Thoracic aorta (tissue), 2 donors: ENCODE data around the gene RELL2. TPM values are rescaled to one million over a fixed set of nuclear protein-coding genes. Genes with fewer than 3 reads are reported as not detected.

Source experiments
- ATAC-seq: fragments of 150-250 bp; one replicate; pipeline ENCODE4 v1.8.0; 2017; ENCODE audit warnings: low read depth; ENCODE audit not compliant: insufficient number of reproducible peaks, low FRiP score
- DNase-seq: peaks from one replicate; pipeline ENCODE4 v3.0.0-alpha.2; 2020; ENCODE audit warnings: low spot score
- H3K27ac ChIP-seq, 2 donors: fragments of 200-600 bp; sonication (generic); 1 replicate in 1 of 2; 2 replicates in 1 of 2; pipeline ENCODE4 v1.5.1; 2016; ENCODE audit warnings: mild to moderate bottlenecking in 2 of 2, moderate library complexity in 2 of 2
- H3K27me3 ChIP-seq: fragments of 200-600 bp; sonication (generic); replicated peaks from 2 replicates; pipeline ENCODE4 v1.6.0; 2016; ENCODE audit warnings: mild to moderate bottlenecking; ENCODE audit not compliant: insufficient read depth
- H3K36me3 ChIP-seq: fragments of 200-600 bp; sonication (generic); one replicate; pipeline ENCODE4 v1.5.1; 2016
- H3K4me1 ChIP-seq, 2 donors: fragments of 200-600 bp; sonication (generic); 1 replicate in 1 of 2; 2 replicates in 1 of 2; pipeline versions ENCODE4 v1.5.1 to v1.6.0; 2016; ENCODE audit warnings: low read depth in 2 of 2, mild to moderate bottlenecking in 1 of 2; ENCODE audit not compliant: control insufficient read depth in 1 of 2
- H3K4me3 ChIP-seq: fragments of 200-600 bp; sonication (generic); 2 replicates; pipeline ENCODE4 v1.5.1; 2016; ENCODE audit warnings: mild to moderate bottlenecking
- H3K9me3 ChIP-seq: fragments of 200-600 bp; sonication (generic); 2 replicates; pipeline ENCODE4 v1.5.1; 2016
- CTCF ChIP-seq: fragments of 200-600 bp; sonication (generic); IDR thresholded peaks from one replicate; pipeline ENCODE4 v1.5.1; 2019; ENCODE audit warnings: antibody characterized with exemption
- total RNA-seq, 2 donors: library from RNA; depleted of rRNA; stranded (reverse); fragments of >200 nt; gene quantifications; one replicate each; pipeline versions ENCODE4 v1.1.0 to v1.2.3, GENCODE V29; 2016

RELL2 gene
- total RNA-seq, 2 donors from 2014 or later, result 1.6 to 3.2 TPM

- Histone ChIP-seq H3K36me3 (no peaks in the 10 kb centered on the region), H3K4me3 (no peak overlapping the region), H3K27ac (no peak overlapping the region), H3K27me3 (no peaks in the 10 kb centered on the region), H3K4me1 (peaks cover 4 to 31% of the 10 kb centered on the region in 2 donors), H3K9me3 (no peaks in the 10 kb centered on the region)
- no peak for DNase-seq
- no peak for TF ChIP-seq CTCF
- no peak for ATAC-seq
Measured at GRCh38 chr5:141680178-141680577, 43.4 kb downstream of the RELL2 start.

GRCh38 chr5:141680751-141681201, 44.0 kb downstream of the RELL2 start:
- Histone ChIP-seq H3K36me3 (no peaks in the 10 kb centered on the region), H3K27ac (peak overlapping the region; percentile 39 to 71), H3K4me1 (peaks cover 4 to 31% of the 10 kb centered on the region in 2 donors), H3K4me3 (peak overlapping the region; percentile 68), H3K9me3 (no peaks in the 10 kb centered on the region), H3K27me3 (no peaks in the 10 kb centered on the region)
- DNase-seq (no peak), ATAC-seq (no peak)
- no peak for TF ChIP-seq CTCF

DNA sequence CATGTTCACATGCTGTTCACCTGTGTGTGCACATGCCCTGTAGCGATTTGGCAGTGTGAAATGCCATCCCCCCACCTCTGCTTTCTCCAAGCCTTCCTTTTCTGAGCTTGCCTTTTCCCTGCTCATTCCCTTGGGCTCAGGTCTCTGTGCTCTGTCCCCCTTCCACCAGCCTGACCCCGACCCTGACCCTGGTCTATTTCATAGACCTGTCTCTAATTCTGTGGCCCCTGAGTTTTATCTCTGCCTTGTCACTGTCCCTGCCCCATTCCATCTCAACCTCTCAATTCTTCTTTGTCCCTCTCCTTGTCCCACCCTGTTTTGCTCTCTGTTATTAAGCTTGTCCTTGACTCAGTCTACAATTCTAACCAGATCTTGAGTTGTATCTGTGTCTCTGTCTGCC, 44.5 kb downstream of the RELL2 start:
- Histone ChIP-seq H3K4me3 (peak overlapping the region; percentile 68), H3K4me1 (peaks cover 4 to 31% of the 10 kb centered on the region in 2 donors), H3K27ac (peak overlapping the region; percentile 39 to 71), H3K36me3 (no peaks in the 10 kb centered on the region), H3K27me3 (no peaks in the 10 kb centered on the region), H3K9me3 (no peaks in the 10 kb centered on the region)
- no peak for DNase-seq
- no peak for ATAC-seq
- TF ChIP-seq CTCF, result no peak

DNA sequence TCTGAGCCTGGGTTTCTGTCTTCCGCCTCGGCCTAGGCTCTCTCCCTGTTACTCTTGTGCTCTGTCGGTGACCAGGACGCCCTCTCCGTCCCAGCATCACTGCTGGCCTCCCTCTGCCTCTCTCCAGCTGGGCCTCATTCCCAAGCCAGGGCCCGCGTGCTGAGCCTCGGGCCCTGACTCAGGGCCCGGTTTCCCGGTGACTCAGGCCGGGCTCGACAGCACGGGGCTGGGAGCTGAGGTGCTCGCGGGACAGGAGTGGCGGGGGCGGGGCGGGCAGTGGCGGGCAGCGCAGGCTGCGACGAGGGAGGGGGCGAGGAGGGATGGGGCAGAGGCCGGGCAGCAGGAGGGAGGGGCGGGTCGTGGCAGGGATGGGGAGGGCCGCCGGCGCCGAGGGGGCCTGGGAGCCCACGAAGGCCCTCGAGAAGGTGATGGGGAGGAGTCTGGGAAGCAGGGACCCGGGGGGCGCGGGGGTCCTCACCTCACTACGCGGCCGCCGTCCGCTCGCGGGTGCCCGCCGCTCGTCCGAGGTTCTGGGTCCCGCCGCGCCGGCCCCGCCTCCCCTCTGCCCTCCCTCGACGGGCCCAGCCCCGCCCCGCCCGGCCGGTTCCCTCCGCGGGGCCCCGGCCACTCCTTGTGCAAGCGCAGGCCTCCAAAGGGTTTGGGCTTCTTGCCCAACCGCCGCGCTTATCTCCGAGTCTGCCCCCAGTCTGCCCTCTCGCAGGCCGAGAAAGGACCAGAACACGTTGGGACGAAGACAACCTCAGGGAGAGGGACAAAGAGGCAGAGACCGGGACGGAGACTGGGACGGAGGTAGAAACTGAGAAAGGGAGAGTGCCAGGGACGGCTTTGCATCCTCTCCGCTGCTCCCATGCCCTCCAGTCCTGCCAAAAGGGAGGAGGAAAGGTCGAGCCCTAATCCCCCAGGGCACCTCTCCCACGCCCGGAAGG, 45.2 kb downstream of the RELL2 start, which contains the start of gene ARAP3:
Gene ARAP3, minus strand, starts transcription at position 536 of the 947 bp plus-strand sequence. CDS start 1,744 bp downstream, outside the sequence.
- H3K4me1 ChIP-seq, result peaks cover 4 to 31% of the 10 kb centered on the region in 2 donors
- peak within 1 kb of the TSS; percentile 68 for H3K4me3 ChIP-seq
- no peaks in the 10 kb centered on the region for H3K27me3 ChIP-seq
- H3K27ac ChIP-seq, result peak within 1 kb of the TSS; percentile 39 to 71
- no peaks in the 10 kb centered on the region for H3K36me3 ChIP-seq
- ATAC-seq (peak; percentile 73), DNase-seq (peak; percentile 65)
- TF ChIP-seq CTCF, result no peak
- H3K9me3 ChIP-seq, result no peaks in the 10 kb centered on the region

- Histone ChIP-seq H3K36me3 (no peaks in the 10 kb centered on the region), H3K27ac (no peak overlapping the region), H3K27me3 (no peaks in the 10 kb centered on the region), H3K4me1 (peaks cover 4 to 31% of the 10 kb centered on the region in 2 donors), H3K9me3 (no peaks in the 10 kb centered on the region), H3K4me3 (no peak overlapping the region)
- TF ChIP-seq CTCF, result no peak
- DNase-seq, result no peak
- ATAC-seq, result no peak
Measured at GRCh38 chr5:141683596-141684141, 46.9 kb downstream of the RELL2 start.
